Spinal cord (tissue), 10 donors: ENCODE measurements around the gene ZAR1. TPM values are rescaled to one million over a fixed set of nuclear protein-coding genes. Genes with fewer than 3 reads are reported as not detected.

Experiments
- DNase-seq, 6 donors: peaks; one replicate each; pipeline versions ENCODE4 v3.0.0 to v3.0.0-alpha.2; 2013 to 2015; ENCODE audit warnings: low spot score in 6 of 6, low read depth in 4 of 6
- H3K27ac ChIP-seq: one replicate; pipeline ENCODE4 v1.5.1; 2013; ENCODE audit warnings: low read depth, low read length, control low read depth
- H3K27me3 ChIP-seq: one replicate; pipeline ENCODE4 v1.6.1; 2013; ENCODE audit warnings: low read length; ENCODE audit not compliant: control insufficient read depth, insufficient read depth
- H3K36me3 ChIP-seq: one replicate; pipeline ENCODE4 v1.6.1; 2013; ENCODE audit warnings: low read length; ENCODE audit not compliant: control insufficient read depth, insufficient read depth
- H3K4me1 ChIP-seq: one replicate; pipeline ENCODE4 v1.6.1; 2013; ENCODE audit warnings: low read length; ENCODE audit not compliant: control insufficient read depth, insufficient read depth
- H3K4me3 ChIP-seq: one replicate; pipeline ENCODE4 v1.5.1; 2013; ENCODE audit warnings: low read depth, low read length, control low read depth
- H3K9me3 ChIP-seq: one replicate; pipeline ENCODE4 v1.6.1; 2013; ENCODE audit warnings: low read length; ENCODE audit not compliant: control insufficient read depth, insufficient read depth
- WGBS: methylation state at CpG from one replicate; pipeline ENCODE4 v1.1.5; 2013; ENCODE audit warnings: missing lambda C conversion rate; ENCODE audit not compliant: insufficient coverage; 5-methylcytosine and 5-hydroxymethylcytosine counted together
- polyA plus RNA-seq, 2 donors: library from polyadenylated mRNA; unstranded; fragments of 120-200 nt; gene quantifications; one replicate each; pipeline ENCODE4 v1.2.1, GENCODE V29; 2013; ENCODE audit not compliant: insufficient read length in 2 of 2
- total RNA-seq, 2 donors: library from RNA; depleted of rRNA in 1 of 2; stranded (reverse); fragments of 120-200 nt in 1 of 2; fragments of >200 nt in 1 of 2; gene quantifications; one replicate each; pipeline versions ENCODE4 v1.2.3 to v1.2.4, GENCODE V29; 2013 to 2014
- donor health status: healthy.

ZAR1 gene
- total and polyA plus RNA-seq, 4 donors = 0.44 TPM; not detected in 3

DNA sequence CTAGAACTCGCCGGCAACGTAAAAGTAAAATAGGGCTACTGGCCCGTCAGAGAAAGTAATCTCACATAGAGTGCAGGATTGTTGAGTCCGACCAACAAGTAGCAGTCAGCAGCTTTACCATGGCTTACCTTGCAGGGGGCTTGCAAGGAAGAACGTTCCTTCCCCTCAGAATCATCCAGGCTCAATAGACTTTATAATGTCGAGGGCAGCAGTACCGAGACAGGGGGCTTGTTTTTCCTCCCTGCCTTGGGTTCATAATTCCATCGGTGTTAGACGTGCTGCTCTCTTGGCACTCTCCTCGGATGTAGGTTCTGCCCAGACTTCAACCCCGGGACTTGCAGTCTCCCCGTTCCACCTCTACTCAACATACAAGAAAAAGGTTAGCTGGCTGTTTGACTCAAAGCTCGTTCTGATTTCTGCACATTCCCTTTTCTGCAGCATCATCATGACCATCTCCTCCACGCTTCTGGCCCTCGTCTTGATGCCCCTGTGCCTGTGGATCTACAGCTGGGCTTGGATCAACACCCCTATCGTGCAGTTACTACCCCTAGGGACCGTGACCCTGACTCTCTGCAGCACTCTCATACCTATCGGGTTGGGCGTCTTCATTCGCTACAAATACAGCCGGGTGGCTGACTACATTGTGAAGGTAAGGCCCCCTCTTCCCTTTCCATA is 5.4 kb upstream of the ZAR1 start:
- Histone ChIP-seq H3K36me3 (no peaks in the 10 kb centered on the region), H3K4me1 (peaks cover 9% of the 10 kb centered on the region), H3K27me3 (peaks cover 61% of the 10 kb centered on the region), H3K9me3 (no peaks in the 10 kb centered on the region), H3K27ac (no peak overlapping the region), H3K4me3 (no peak overlapping the region)
- 25% methylated on average over 18 of the region's 22 CpGs for WGBS
- DNase-seq = no peak

DNA sequence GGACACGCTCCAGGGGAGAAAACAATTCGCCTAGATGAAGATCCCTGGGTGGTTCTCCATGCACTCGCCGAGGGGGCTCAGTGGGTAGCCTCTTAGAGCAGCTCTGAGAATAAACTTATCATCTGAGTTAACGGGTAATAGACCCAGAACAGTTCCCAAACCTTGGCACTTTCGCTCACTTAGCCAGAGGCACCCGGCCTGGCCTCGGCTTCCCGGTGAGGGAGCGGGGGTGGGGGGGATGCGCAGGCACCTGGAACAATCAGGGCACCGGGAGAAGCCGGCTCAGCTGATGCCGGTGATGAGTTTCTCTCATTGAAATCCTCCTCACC is 405 bp upstream of the ZAR1 start:
- no peak overlapping the region for H3K4me3 ChIP-seq
- peaks cover 55% of the 10 kb centered on the region for H3K27me3 ChIP-seq
- WGBS = 2% methylated on average over 13 of the region's 14 CpGs
- H3K36me3 ChIP-seq = no peaks in the 10 kb centered on the region
- no peak for DNase-seq
- H3K4me1 ChIP-seq = peaks cover 13% of the 10 kb centered on the region
- H3K9me3 ChIP-seq = no peaks in the 10 kb centered on the region
- H3K27ac ChIP-seq = no peak overlapping the region

DNA sequence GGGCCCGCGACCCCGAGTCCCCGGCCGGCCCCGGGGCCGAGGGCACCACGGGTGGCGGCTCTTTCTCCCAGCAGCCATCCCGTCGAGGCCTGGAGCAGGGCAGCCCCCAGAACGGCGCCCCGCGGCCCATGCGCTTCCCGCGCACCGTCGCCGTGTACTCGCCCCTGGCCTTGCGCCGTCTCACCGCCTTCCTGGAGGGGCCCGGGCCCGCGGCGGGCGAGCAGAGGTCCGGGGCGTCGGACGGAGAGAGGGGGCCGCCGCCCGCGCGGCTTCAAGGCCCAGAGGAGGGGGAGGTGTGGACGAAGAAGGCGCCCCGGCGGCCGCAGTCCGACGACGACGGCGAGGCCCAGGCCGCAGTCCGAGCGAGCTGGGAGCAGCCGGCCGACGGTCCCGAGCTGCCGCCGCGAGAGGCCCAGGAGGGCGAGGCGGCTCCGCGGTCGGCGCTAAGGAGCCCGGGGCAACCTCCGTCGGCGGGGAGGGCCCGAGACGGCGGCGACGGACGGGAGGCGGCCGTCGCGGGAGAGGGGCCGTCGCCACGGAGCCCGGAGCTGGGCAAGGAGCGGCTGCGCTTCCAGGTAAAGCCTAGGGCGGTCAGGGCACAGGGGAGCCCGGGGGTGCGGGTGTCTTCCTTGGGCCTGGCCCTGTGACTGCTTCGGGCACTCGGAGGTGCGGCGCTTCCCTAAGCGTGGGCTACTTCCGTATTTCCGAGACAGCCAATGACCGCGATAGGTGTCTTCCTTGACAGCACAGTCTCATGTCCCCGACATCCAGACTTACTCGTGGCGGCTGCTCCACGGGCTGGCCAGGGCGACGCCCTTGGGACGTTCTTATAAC is 845 bp downstream of the ZAR1 start:
- DNase-seq = no peak

DNA sequence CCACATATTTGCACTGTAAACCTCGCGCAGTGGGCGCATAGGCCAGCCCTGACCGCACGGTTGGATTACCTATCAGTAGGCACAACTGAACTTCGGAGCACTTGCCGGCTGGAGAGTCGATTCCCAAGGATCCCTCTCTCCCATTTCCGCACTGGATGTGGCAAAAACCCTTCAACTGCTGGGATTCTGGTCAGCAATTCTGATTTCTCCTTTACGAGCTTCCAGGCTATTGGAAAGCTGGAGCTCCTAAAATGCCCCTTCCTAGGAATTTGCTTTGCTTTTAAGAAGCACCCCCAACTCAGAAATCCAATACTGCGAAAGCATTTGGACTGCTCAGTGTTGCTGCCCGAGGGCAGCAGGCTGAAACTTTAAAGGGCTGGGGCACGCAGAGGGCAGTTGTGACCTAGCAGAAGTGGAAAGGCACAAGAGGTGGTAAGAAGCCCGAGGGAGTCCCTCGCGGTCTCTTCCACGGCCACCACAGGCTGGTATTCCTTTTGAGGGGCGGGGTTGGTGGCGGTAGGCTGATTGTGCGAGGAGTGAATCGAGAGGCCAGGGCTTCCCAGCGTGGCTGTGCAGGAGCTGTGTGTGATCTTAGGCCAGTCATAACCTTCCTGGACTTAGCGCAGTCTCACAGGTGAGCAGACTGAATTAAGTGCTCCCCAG is 1.6 kb downstream of the ZAR1 start:
- peaks cover 13% of the 10 kb centered on the region for H3K4me1 ChIP-seq
- H3K27me3 ChIP-seq = peaks cover 44% of the 10 kb centered on the region
- H3K9me3 ChIP-seq = no peaks in the 10 kb centered on the region
- H3K4me3 ChIP-seq = no peak overlapping the region
- 34% methylated on average over 20 of the region's 23 CpGs for WGBS
- no peak overlapping the region for H3K27ac ChIP-seq
- no peak for DNase-seq
- no peaks in the 10 kb centered on the region for H3K36me3 ChIP-seq

More for the DNA sequence above, 845 bp downstream of the ZAR1 start:
- H3K9me3 ChIP-seq = no peaks in the 10 kb centered on the region
- H3K4me1 ChIP-seq = peaks cover 13% of the 10 kb centered on the region
- H3K27me3 ChIP-seq = peaks cover 45% of the 10 kb centered on the region
- H3K36me3 ChIP-seq = no peaks in the 10 kb centered on the region
- WGBS = 4% methylated on average over 104 of the region's 104 CpGs
- no peak overlapping the region for H3K27ac ChIP-seq
- no peak overlapping the region for H3K4me3 ChIP-seq

DNA sequence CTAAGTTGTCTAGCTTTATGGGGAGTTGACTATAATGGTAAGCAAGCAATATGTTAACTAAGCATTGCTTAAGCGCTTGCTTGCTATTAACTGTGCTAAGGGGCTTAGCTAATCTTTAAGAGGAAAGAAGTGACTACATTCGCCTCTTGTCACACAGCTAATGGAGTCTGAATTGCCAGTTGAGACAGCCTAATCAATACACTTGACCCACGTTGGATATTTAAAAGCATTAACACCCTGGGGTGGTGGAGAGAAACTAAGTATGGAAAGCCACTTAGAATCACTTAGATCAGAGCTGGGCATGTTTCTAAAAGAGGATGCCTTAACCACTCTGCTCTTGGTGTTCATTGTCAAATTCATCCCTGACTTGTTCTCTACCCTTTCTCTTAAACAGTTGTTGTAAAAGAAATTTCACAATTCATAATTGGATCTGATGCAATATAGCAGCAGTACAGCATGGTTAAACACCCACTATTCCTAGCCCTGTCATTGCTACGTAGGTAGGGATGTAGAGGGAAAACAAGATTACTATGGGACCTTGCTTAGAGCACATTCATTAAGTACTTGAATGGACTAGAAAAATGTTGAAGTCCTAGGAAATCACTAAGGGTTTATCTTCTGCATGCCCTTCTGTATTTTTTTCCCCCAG is 3.5 kb downstream of the ZAR1 start:
- WGBS = no CpG with 5 or more reads among the region's 4 CpGs
- no peaks in the 10 kb centered on the region for H3K9me3 ChIP-seq
- peaks cover 13% of the 10 kb centered on the region for H3K4me1 ChIP-seq
- no peak overlapping the region for H3K27ac ChIP-seq
- no peak for DNase-seq
- no peaks in the 10 kb centered on the region for H3K36me3 ChIP-seq
- H3K27me3 ChIP-seq = peaks cover 36% of the 10 kb centered on the region
- no peak overlapping the region for H3K4me3 ChIP-seq

DNA sequence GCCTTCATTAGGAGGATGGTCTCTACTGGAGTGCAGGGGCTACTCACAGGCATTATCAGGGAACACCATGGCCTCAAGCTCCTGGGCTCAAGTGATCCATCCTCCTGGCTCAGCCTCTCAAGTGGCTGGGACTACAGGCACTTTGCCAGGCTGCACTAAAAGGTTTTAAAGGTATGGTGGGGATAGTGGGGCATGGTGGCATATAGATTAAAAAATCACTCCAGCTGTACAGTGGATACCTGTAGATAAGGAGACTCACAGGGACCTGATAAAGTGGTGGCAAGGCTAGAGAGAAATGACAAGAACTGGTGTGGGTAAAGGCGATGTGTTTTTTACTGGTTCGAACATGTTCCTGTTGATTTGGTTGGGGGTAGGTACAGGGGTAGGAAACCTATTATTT is 5.9 kb downstream of the ZAR1 start:
- Histone ChIP-seq H3K9me3 (no peaks in the 10 kb centered on the region), H3K27ac (no peak overlapping the region), H3K27me3 (peaks cover 18% of the 10 kb centered on the region), H3K36me3 (no peaks in the 10 kb centered on the region), H3K4me1 (peaks cover 5% of the 10 kb centered on the region), H3K4me3 (no peak overlapping the region)
- WGBS = 100% methylated on average over 2 of the region's 2 CpGs
- DNase-seq = no peak

DNA sequence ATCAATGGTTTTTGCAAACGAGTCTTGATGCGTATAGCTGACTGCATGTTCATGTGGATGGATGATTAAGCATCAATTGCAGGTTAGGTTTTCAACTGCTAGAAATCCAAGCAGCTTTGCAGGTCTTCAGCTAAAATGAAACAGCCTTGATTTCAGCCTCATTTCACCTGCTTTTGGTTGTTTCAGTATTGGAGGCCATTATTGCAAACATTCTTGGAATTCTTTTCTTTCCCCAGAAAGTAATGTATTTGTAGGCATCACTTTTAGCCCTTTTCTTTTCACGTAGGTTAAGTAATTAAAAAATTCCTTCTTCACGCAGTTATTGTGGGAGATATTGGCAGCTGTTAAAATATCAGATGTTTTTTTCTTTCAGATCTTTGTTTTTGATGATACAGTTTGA is 8.8 kb downstream of the ZAR1 start:
- WGBS = 100% methylated on average over 1 of the region's 4 CpGs
- Histone ChIP-seq H3K27ac (no peak overlapping the region), H3K27me3 (no peaks in the 10 kb centered on the region), H3K4me1 (no peaks in the 10 kb centered on the region), H3K9me3 (no peaks in the 10 kb centered on the region), H3K4me3 (no peak overlapping the region), H3K36me3 (no peaks in the 10 kb centered on the region)
- no peak for DNase-seq

DNA sequence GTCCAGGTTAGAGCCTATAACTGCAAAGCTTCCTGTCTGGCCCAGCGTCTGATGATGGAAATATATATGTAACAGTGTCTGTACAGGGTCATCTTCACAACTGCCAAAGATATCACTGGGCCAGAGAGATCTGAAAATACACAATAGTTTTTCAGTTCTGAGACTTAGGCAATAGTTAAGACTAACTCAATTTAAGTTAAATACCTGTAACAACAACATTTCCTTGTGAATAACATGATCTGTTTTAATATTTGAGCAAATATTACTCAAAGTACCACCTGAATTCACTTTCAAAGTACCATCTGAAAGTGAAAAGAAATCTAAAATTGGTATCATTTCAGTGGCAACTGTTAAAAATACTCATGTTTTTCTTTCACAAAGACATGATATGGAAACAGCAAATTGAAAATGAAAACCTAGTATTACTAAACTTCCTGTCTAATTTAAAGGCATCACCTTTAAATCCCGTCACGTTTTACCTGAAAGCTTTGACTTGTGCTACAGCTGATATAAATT is 9.6 kb downstream of the ZAR1 start:
- no peak for DNase-seq
- Histone ChIP-seq H3K4me1 (no peaks in the 10 kb centered on the region), H3K27me3 (no peaks in the 10 kb centered on the region), H3K27ac (no peak overlapping the region), H3K36me3 (no peaks in the 10 kb centered on the region), H3K4me3 (no peak overlapping the region), H3K9me3 (no peaks in the 10 kb centered on the region)
- WGBS = no CpG with 5 or more reads among the region's 3 CpGs

DNA sequence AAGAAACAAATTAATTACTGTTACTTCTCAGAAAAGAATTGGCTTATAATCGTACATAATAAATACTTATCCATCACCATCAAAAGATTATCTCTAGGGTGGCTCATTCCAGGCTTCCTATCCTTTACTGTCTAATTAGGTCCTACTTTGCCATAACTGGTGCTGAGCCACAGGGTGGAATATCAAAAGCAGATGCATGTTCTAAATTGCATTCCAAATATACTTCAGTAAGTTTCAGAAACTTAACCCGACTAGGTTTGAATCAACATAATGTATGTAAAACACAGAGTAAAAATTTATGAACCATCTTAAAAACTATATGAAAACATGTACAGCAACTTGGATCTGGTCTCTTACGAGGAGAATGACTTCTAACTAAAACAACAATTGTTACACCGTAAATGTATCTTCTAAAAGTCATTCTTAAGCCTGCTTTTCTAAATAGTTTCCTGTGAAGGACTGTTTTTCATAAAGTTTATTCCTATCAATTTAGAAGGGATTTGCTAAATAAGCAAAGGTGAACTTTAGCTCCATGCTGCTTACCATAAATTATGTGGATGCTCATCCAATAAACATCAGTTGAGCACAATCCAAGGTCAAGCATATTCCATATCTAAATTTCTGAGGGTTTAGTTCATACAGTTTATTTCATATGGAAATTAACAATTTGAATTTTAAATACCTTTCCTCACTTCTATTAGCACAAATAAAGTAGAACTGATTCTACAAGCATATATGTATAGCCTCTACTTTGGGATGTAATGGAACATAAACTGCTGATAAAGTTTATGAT is 13.4 kb downstream of the ZAR1 start:
- Histone ChIP-seq H3K27me3 (no peaks in the 10 kb centered on the region), H3K27ac (no peak overlapping the region), H3K4me1 (no peaks in the 10 kb centered on the region), H3K36me3 (no peaks in the 10 kb centered on the region), H3K4me3 (no peak overlapping the region), H3K9me3 (no peaks in the 10 kb centered on the region)
- DNase-seq = no peak
- no CpG with 5 or more reads among the region's 4 CpGs for WGBS
